ENCODE results near the gene KLHL40.

Gene KLHL40

DNA sequence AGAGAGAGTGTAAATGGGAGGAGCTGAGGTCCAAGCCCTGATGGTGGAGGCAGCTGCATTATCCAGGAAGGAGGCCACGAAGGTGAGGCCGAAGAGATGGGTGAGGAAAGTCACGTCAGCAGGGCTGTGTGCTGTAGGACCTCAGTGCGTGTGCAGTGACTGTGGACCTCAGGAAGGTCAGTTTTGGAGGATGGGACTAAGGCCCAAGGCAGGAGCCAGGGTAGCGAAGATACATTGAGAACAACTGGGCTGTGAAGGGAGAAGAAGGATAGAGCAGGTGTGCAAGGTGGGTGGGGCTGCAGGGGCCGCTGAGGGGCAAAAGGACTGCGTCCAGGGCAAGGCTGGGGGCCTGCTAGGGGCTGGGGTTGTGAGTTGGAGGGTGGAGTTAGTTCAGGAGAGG lies 4.9 kb downstream of the KLHL40 start:
- no peak for DNase-seq (ENCODE audit: low read depth)

GRCh38 chr3:42690766-42691680 lies 5.7 kb downstream of the KLHL40 start:
- DNase-seq (ENCODE audit: low read depth) = no peak

GRCh38 chr3:42691816-42692666 lies 6.7 kb downstream of the KLHL40 start:
- no peak for DNase-seq (ENCODE audit: low read depth)

- DNase-seq (ENCODE audit: low read depth) = no peak
These were observed 7.6 kb downstream of the KLHL40 start for GRCh38 chr3:42692667-42693529.

DNA sequence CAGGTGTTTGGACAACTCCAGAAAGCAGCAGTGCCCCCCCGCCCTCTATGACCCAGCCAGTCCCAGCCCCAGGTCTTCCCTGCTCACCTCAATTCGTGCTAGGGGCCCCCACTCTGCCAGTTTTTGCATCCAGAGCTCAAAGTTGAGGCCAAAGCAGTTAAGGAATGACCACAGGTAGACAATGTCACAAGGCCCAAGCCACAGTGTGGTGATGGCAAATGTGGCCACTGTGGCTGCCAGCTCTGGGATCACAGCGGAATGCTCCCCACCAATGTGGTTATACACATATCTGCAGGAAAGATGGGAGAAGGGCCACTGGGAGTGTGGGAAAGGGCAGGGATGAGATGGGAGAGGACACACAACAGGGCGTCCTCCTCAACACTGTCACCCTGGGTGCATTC lies 8.2 kb downstream of the KLHL40 start:
- no peak for DNase-seq (ENCODE audit: low read depth)

- DNase-seq (ENCODE audit: low read depth) = no peak
These were observed 9.0 kb downstream of the KLHL40 start for GRCh38 chr3:42694366-42694765.

- DNase-seq (ENCODE audit: low read depth) = no peak
These were observed 11.3 kb downstream of the KLHL40 start for GRCh38 chr3:42696356-42697288.

- no peak for DNase-seq (ENCODE audit: low read depth)
These were observed 12.1 kb downstream of the KLHL40 start for GRCh38 chr3:42697289-42698051.

GRCh38 chr3:42698216-42698910 lies 13.0 kb downstream of the KLHL40 start:
- DNase-seq (ENCODE audit: low read depth) = no peak

- DNase-seq (ENCODE audit: low read depth) = no peak
These were observed 13.5 kb downstream of the KLHL40 start for GRCh38 chr3:42698911-42699230.

DNA sequence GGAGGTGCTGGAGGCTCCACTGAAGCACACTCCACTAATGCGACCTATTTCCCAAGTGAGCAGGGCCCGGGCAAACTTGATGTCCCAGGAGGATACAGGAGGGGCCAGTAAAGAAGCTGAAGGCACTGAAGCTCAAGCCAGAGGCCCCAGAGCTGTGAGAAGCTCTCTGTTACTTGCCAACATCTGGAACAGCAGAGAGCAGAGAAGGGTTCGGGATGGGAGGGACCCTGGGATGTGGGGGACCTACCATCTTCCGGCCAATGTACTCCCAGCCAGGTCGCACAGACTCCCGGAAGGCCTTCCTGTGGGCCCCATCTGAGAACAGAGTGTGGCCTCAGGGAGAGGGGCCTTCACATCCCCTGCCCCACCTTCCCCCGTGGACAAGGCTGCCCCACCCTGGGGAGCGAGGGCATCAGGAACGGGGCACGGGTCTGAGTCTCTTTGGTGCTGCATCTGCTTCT lies 14.2 kb downstream of the KLHL40 start:
- no peak for DNase-seq (ENCODE audit: low read depth)

DNA sequence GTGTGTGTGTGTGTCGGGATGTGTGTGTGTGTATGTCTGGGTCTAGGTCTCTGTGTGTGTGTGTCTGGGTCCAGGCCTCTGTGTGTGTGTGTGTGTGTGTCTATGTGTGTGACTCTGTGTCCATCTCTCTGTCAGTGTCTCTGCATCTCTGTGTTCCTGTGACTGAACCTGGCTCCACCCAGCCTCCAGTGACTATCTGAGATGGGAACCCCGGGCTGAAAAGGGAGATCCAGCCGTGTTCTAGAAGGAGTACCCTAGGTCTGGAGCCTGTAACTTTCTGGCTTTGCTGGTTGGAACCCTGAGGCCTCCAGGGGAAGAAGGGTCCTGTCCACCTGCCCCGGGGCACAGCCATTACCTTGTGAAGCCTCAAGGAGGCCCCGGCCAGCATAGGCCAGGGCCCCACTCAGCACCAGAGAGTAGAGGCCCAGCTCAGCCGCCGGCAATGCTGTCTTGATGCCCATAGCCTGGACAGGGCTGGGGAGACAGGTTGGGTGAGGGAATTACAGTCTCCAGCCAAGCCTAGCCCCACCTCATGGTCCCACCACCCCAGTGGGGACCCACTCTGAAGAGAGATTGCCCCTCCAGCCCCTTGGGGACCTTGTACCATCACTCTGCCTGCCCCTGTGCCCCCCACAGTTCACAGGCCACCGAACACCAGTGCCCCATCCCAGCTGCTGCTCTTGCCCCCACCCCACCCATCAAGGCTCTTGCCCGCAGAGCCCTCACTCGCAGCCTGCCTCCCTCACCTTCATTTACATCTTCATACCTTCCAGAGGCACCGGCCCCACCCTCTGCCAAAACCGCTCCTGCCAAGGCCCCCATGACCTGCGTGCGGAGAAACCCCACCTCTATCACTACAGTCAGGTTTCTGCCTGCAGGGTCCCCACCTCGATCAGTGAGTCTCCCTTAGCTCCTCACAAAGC lies 15.3 kb downstream of the KLHL40 start:
- no peak for DNase-seq (ENCODE audit: low read depth)

DNA sequence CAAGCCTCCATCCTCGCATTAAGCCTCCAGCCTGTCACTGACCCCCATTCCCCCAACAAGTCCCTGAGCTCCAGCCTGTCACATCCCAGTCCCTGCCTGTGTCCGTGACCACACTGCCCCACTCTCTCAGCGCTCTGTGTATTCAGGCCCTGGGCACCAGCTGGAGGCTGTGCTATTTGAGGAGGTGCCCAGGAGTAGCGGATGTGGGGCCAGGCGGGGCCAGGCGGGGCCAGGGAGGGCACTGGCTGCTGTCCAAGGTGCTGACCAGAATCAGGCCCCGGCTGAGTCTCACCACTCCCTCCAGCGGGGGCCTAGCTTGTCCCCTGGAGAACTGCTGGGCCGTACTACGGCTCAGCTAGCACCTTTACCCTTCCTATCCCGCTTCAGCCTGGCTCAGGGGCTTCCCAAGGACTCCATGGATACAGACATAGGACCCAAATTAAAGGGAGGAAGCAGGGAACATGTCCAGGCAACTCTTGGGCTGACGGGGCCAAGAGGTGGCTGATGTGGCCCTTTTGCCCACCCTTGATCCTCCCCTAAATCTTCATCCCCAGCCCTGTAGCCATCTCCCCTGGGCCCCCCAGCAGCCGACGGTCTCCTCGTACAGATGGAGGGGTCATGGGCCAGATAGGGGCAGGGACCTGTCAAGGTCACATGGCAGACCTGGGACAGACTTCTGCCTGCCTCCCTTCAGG lies 16.2 kb downstream of the KLHL40 start:
- no peak for DNase-seq (ENCODE audit: low read depth)

DNA sequence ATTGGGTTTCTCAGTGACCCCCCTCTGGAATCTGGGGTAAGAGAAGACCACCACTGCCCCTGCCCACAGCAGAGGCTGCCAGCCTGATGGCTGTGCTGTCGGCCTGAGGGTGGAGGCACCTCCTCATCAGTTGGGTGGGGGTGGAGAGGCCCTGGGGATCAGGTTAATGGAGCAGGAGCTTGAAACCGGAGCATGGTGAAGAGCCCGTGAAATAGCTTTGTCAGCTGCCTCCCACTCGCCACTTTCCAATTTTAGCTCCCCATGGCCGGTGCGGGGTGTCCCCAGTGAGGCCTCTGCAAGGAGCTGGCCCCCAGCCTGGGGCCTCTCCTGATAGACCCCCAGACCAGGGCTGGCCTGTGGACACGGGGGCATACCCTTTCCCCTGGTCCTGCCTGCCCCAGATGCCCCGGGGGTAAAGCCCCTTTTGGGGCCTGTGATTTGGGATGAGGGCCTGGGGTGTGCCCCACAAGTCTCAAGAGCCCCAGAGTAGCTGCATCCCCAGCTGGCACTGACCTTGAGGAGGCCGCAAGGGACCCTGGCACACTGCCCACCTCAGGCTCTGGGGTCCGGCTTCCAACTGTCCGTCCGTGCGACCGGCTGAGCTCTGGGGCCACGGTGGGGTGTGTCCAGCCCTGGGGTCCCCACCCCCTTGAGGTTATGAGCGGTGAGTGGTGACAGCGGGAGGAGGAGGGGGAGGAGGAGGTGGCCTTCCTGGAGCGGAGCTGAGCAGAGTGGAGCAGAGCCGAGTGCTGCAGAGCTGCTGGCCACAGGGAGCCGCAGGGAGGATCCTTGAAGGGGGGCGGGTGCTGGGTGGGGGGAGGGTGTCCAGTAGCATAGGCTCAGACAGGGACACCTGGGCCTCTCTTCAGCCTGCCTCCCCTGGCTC lies 17.0 kb downstream of the KLHL40 start, which contains the start of gene HHATL:
Gene HHATL, minus strand, starts transcription at position 733 of the 886 bp plus-strand sequence. CDS start 1,972 bp downstream, outside the sequence.
- DNase-seq (ENCODE audit: low read depth) = no peak

DNA sequence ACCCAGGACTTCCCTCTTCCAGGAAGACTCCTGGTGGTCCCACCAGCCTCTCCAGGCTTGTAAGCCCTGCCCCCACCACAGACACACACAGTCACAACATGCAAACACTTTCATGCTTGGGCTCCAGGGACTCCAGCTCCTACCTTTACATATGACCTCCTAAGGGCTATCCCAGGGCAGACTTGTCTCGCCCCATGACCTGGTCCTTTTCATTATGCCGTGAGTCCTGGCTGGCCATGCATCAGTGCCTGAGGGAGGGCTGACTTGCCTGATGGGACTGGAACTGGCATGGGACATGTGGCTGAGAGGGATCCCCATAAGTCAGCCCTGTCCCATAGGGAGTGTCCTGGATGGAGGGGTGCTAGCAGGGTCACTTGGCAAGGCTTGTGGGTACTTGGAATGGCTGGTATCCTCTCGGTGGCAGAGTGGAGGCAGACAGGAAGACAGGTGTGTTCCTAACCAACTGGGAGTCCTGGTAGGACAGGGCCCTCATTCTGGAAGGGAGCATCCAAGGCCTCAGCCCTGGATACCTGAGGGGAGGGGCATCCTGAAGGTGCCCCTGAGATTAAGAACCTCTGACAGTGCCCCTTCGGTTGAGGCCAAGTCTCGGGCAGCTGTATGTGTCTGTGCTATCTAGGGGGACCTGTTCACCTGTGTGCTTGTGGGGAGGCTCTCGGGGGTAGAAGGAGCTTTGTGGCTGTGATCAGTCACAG lies 17.8 kb downstream of the KLHL40 start:
- DNase-seq (ENCODE audit: low read depth) = no peak

- DNase-seq (ENCODE audit: low read depth) = no peak
These were observed 18.3 kb downstream of the KLHL40 start for GRCh38 chr3:42703695-42704025.

Measured in non-pigmented ciliary epithelial cell (primary cell).